HuH-7.5 (cell line): ENCODE measurements around the gene OR51I2.

ENCODE experiments used
- DNase-seq: peaks from one replicate; pipeline ENCODE4 v3.0.0; 2011; ENCODE audit warnings: low spot score

Gene OR51I2

DNA sequence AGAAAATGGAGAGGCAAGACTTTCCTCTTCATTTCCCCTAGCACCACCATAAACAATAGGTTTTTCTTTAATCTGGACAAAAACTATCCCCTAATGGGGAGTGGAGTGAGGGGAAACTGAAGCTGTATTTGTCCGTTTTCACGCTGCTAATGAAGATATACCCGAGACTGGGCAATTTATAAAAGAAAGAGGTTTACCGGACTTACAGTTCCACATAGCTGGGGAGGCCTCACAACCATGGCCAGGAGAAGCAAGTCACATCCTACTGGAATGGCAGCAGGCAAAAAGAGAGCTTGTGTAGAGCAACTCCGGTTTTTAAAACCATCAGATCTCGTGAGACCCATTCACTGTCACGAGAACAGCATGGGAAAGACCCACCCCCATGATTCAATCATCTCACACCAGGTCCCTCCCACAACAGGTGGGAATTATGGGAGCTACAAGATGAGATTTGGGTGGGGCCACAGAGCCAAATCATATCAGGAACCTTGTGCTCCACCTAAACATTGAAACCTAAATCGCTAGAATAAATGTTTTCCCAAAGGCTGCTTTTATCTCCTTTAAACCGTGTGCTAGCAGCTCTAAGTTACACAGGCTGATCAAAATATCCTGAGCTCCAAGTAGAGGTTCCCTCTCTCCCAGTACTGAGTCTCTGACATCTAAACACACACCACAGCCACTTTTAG, 56.4 kb downstream of the OR51I2 start:
- no peak for DNase-seq
